ENCODE measurements around the gene LRRC8C. TPM values are rescaled to one million over a fixed set of nuclear protein-coding genes. Genes with fewer than 3 reads are reported as not detected.

LRRC8C gene
- total RNA-seq, 1 donor from 2014 or later: 2.3 TPM

DNA sequence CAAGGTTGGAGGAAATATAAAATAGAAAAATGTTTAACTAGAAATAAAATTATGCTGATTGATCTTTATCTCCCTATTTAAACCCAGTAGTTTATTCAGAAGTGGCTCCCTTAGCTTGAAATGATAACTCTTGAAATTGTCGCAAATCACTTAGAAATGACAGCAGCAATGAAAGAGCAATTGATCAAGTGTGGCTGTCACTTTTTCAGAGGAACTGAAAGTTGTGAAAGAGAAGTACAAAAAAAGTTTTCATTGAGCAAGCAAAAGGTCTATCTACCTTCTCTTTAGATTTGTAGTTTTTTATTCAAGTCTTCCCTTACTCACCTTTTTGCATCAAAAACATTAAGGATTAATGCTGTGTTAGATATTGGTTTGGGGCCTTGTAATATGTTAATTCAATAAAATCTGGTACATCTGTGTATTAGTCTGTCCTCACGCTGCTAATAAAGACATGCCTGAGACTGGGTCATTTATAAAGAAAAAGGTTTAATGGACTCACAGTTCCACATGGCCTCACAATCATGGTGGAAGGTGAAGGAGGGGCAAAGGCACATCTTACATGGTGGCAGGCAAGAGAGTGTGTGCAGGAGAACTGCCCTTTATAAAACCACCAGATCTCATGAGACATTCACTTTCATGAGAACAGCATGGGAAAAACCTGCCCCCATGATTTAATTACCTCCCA lies 48.3 kb downstream of the LRRC8C start:
- Mint-ChIP-seq H3K4me1 (ENCODE audit: low read depth, unreplicated experiment) (peaks cover 6% of the 10 kb centered on the region), H3K9me3 (ENCODE audit: unreplicated experiment) (no peaks in the 10 kb centered on the region), H3K27me3 (ENCODE audit: low read depth, unreplicated experiment) (no peaks in the 10 kb centered on the region), H3K36me3 (ENCODE audit: low read depth, unreplicated experiment) (peaks cover 1% of the 10 kb centered on the region), H3K4me3 (ENCODE audit: unreplicated experiment) (no peak overlapping the region), H3K27ac (ENCODE audit: unreplicated experiment) (no peak overlapping the region)
- no peak overlapping the region for H3K4me2 ChIP-seq (ENCODE audit: low read length)
- H3K9ac ChIP-seq (ENCODE audit: low read length): no peak overlapping the region
- no peak overlapping the region for H3K27ac ChIP-seq (ENCODE audit: low read depth, low read length)
- DNase-seq (ENCODE audit: low read depth) (no peak), FAIRE-seq (no peak)
- no peaks in the 10 kb centered on the region for H3K27me3 ChIP-seq (ENCODE audit: insufficient read depth, low read length)
- no peaks in the 10 kb centered on the region for H3K36me3 ChIP-seq (ENCODE audit: insufficient read depth, low read length)
- H4K20me1 ChIP-seq (ENCODE audit: insufficient read depth, low read length): peaks cover 2% of the 10 kb centered on the region
- TF ChIP-seq EZH2 (IDR thresholded peaks at IDR 0.05; ENCODE audit: insufficient read depth, low read length): no peak
- TF ChIP-seq, protein P1, sequence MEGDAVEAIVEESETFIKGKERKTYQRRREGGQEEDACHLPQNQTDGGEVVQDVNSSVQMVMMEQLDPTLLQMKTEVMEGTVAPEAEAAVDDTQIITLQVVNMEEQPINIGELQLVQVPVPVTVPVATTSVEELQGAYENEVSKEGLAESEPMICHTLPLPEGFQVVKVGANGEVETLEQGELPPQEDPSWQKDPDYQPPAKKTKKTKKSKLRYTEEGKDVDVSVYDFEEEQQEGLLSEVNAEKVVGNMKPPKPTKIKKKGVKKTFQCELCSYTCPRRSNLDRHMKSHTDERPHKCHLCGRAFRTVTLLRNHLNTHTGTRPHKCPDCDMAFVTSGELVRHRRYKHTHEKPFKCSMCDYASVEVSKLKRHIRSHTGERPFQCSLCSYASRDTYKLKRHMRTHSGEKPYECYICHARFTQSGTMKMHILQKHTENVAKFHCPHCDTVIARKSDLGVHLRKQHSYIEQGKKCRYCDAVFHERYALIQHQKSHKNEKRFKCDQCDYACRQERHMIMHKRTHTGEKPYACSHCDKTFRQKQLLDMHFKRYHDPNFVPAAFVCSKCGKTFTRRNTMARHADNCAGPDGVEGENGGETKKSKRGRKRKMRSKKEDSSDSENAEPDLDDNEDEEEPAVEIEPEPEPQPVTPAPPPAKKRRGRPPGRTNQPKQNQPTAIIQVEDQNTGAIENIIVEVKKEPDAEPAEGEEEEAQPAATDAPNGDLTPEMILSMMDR (IDR thresholded peaks at IDR 0.05; ENCODE audit: insufficient read depth, low read depth, low read length): no peak
- H2AFZ ChIP-seq (ENCODE audit: low read depth, low read length): no peak overlapping the region
- H3K79me2 ChIP-seq (ENCODE audit: insufficient read depth, low read length): peaks cover 9% of the 10 kb centered on the region
- no peaks in the 10 kb centered on the region for H3K9me3 ChIP-seq (ENCODE audit: insufficient read depth, low read depth, low read length)
- H3K4me1 ChIP-seq (ENCODE audit: insufficient read depth, low read length): no peaks in the 10 kb centered on the region
- no peak overlapping the region for H3K4me3 ChIP-seq (ENCODE audit: insufficient read depth, low read depth, low read length)

DNA sequence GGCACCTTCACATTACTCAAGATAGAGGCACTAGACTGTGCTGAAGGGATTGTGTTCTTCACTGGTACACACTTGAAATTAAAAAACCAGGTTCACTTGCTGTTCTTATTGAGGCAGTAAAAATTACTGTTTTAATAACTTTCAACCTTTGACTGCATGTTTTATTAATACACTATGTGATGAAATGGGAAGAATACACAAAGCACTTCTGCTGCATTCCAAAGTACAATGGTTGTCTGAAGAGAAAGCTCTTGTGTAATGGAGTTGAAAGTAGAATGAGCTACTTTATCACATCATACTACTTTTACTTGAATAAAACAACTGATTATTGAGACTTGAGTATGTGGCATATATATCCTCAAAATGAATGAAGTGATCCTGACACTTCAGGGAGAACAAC lies 49.7 kb downstream of the LRRC8C start:
- TF ChIP-seq EZH2 (IDR thresholded peaks at IDR 0.05; ENCODE audit: insufficient read depth, low read length): no peak
- TF ChIP-seq, protein P1 (IDR thresholded peaks at IDR 0.05; ENCODE audit: insufficient read depth, low read depth, low read length): no peak
- Histone ChIP-seq H3K27me3 (ENCODE audit: insufficient read depth, low read length) (no peaks in the 10 kb centered on the region), H3K4me2 (ENCODE audit: low read length) (no peak overlapping the region), H3K4me3 (ENCODE audit: insufficient read depth, low read depth, low read length) (no peak overlapping the region), H3K9me3 (ENCODE audit: insufficient read depth, low read depth, low read length) (no peaks in the 10 kb centered on the region), H3K36me3 (ENCODE audit: insufficient read depth, low read length) (no peaks in the 10 kb centered on the region), H4K20me1 (ENCODE audit: insufficient read depth, low read length) (peaks cover 2% of the 10 kb centered on the region), H3K79me2 (ENCODE audit: insufficient read depth, low read length) (no peaks in the 10 kb centered on the region), H3K9ac (ENCODE audit: low read length) (no peak overlapping the region), H3K27ac (ENCODE audit: low read depth, low read length) (no peak overlapping the region), H3K4me1 (ENCODE audit: insufficient read depth, low read length) (no peaks in the 10 kb centered on the region), H2AFZ (ENCODE audit: low read depth, low read length) (no peak overlapping the region)
- no peak for DNase-seq (ENCODE audit: low read depth)
- Mint-ChIP-seq H3K27me3 (ENCODE audit: low read depth, unreplicated experiment) (no peaks in the 10 kb centered on the region), H3K36me3 (ENCODE audit: low read depth, unreplicated experiment) (peaks cover 5% of the 10 kb centered on the region), H3K4me1 (ENCODE audit: low read depth, unreplicated experiment) (peaks cover 8% of the 10 kb centered on the region), H3K27ac (ENCODE audit: unreplicated experiment) (no peak overlapping the region), H3K9me3 (ENCODE audit: unreplicated experiment) (no peaks in the 10 kb centered on the region), H3K4me3 (ENCODE audit: unreplicated experiment) (no peak overlapping the region)
- no peak for FAIRE-seq

DNA sequence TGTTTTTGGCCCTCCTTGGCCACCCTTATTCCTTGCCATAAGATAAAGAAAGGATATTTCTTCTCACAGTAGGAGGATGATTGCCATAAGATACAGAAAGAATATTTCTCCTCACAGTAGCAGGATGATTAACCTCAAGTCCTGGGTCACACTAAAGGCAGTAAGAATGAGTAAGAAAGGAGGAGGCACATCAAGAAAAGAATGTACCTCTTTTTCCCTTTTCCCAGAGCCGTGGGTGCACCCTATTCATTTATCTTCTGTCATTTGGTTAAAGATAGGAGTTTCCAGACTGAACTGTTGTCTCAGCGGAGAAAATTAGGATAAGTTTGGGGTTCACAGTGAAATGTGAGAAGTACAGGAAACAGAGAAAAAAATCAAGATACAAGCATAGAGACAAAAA lies 52.5 kb downstream of the LRRC8C start:
- Histone ChIP-seq H2AFZ (ENCODE audit: low read depth, low read length) (no peak overlapping the region), H3K9me3 (ENCODE audit: insufficient read depth, low read depth, low read length) (no peaks in the 10 kb centered on the region), H3K27me3 (ENCODE audit: insufficient read depth, low read length) (no peaks in the 10 kb centered on the region), H3K4me1 (ENCODE audit: insufficient read depth, low read length) (no peaks in the 10 kb centered on the region), H3K4me3 (ENCODE audit: insufficient read depth, low read depth, low read length) (no peak overlapping the region), H3K36me3 (ENCODE audit: insufficient read depth, low read length) (no peaks in the 10 kb centered on the region), H3K9ac (ENCODE audit: low read length) (no peak overlapping the region), H4K20me1 (ENCODE audit: insufficient read depth, low read length) (no peaks in the 10 kb centered on the region), H3K79me2 (ENCODE audit: insufficient read depth, low read length) (no peaks in the 10 kb centered on the region), H3K4me2 (ENCODE audit: low read length) (no peak overlapping the region), H3K27ac (ENCODE audit: low read depth, low read length) (no peak overlapping the region)
- TF ChIP-seq, protein P1 (IDR thresholded peaks at IDR 0.05; ENCODE audit: insufficient read depth, low read depth, low read length): no peak
- no peak for TF ChIP-seq EZH2 (IDR thresholded peaks at IDR 0.05; ENCODE audit: insufficient read depth, low read length)
- H3K27me3 Mint-ChIP-seq (ENCODE audit: low read depth, unreplicated experiment): no peaks in the 10 kb centered on the region
- H3K9me3 Mint-ChIP-seq (ENCODE audit: unreplicated experiment): no peaks in the 10 kb centered on the region
- H3K4me3 Mint-ChIP-seq (ENCODE audit: unreplicated experiment): no peak overlapping the region
- DNase-seq (ENCODE audit: low read depth): peak; percentile 48
- H3K27ac Mint-ChIP-seq (ENCODE audit: unreplicated experiment): no peak overlapping the region
- peaks cover 8% of the 10 kb centered on the region for H3K4me1 Mint-ChIP-seq (ENCODE audit: low read depth, unreplicated experiment)
- no peak for FAIRE-seq
- H3K36me3 Mint-ChIP-seq (ENCODE audit: low read depth, unreplicated experiment): peaks cover 5% of the 10 kb centered on the region

Measured in astrocyte (in vitro differentiated cells and primary cell).